ENCODE results near the gene KDSR. TPM values are rescaled to one million over a fixed set of nuclear protein-coding genes. Genes with fewer than 3 reads are reported as not detected.

KDSR gene
- total and polyA plus RNA-seq, 9 of the 15 experiments (the other 6 are each of a cell fraction or from before 2014, with no cell fraction given) = 4.0 to 24.7 (median 12.4) TPM

- Histone ChIP-seq H3K4me2 (ENCODE audit: insufficient read depth, low read length) (peak overlapping the region; percentile 76), H3K4me3 (peak overlapping the region; percentile 32), H3K27ac (ENCODE audit: extremely low read depth, low read depth, low read length) (peak overlapping the region; percentile 60; the same call in 1 of the 3 replicates), H3K9me3 (replicated peaks; ENCODE audit: control insufficient read depth, insufficient read depth, low read depth, low read length) (no peaks in the 10 kb centered on the region), H4K20me1 (replicated peaks; ENCODE audit: control insufficient read depth, insufficient read depth, low read length) (no peaks in the 10 kb centered on the region), H3K9ac (ENCODE audit: insufficient read depth in 1 of 2, low read depth in 2 of 2, low read length in 2 of 2) (peak overlapping the region; percentile 63 to 92; a peak in 3 of 4 replicates), H3K9me1 (ENCODE audit: control insufficient read depth, insufficient read depth, low read length) (no peaks in the 10 kb centered on the region), H3K36me3 (ENCODE audit: control insufficient read depth, insufficient read depth, low read length) (no peaks in the 10 kb centered on the region), H3K4me1 (replicated peaks in 1 of 2; ENCODE audit: control insufficient read depth in 2 of 2, insufficient read depth in 2 of 2, low read length in 2 of 2) (peaks cover 7 to 17% of the 10 kb centered on the region in 2 experiments; a peak in 4 of 5 replicates), H3K79me2 (ENCODE audit: control insufficient read depth, insufficient read depth, low read length) (no peaks in the 10 kb centered on the region), H3K27me3 (ENCODE audit: control insufficient read depth in 2 of 2, insufficient read depth in 2 of 2, low read length in 2 of 2) (peaks cover 0 to 4% of the 10 kb centered on the region in 2 experiments; a peak in 1 of 5 replicates), H2AFZ (ENCODE audit: low read depth, low read length) (peak overlapping the region; percentile 91)
- intact Hi-C loops (cut with micrococcal nuclease) (loop anchor here (5.0 kb wide), 1 partner anchor 189 kb away; no protein-coding TSS in a partner anchor), in situ Hi-C loops (cut with MboI) (no loop called here)
- ChIA-PET CTCF (ENCODE audit: low intra/inter-chr PET ratio) (no interaction called here), POLR2A (interaction anchor here (0.6 kb wide), 1 partner anchor 667 kb away, joined by 3 read pairs; no protein-coding TSS in a partner anchor)
- no TSS peak for BruUV-seq (replicated peaks)
- DNase-seq (ENCODE audit: extremely low read depth in 1 of 4, low spot score in 3 of 4) = no peak
- TF ChIP-seq ZNF318 (IDR thresholded peaks at IDR 0.05; ENCODE audit: borderline replicate concordance in 1 of 2, low read depth in 1 of 2) = no peak
- TF ChIP-seq ZBTB33 (CRISPR knock-in tag; IDR thresholded peaks at IDR 0.05) = 0 out of 2 replicates have a peak, but pooled peaks have one; percentile 54
- no peak for TF ChIP-seq MTA2 (IDR thresholded peaks at IDR 0.05; ENCODE audit: low read depth)
- WGBS (ENCODE audit: insufficient coverage, low coverage, missing lambda C conversion rate) = 59% methylated on average over 10 of the region's 16 CpGs
- no peak for ATAC-seq
- FAIRE-seq = no peak
Measured at GRCh38 chr18:63320975-63321265, 46.1 kb downstream of the KDSR start.
